Measurements from ENCODE around the gene PTPRN. TPM values are rescaled to one million over a fixed set of nuclear protein-coding genes. Genes with fewer than 3 reads are reported as not detected.

Gene PTPRN
- total RNA-seq, 1 experiment from 2014 or later, result 0.30 TPM

- CTCF ChIA-PET, result no interaction called here
- H3K36me3 ChIP-seq (ENCODE audit: insufficient read depth, low read length, poor library complexity, severe bottlenecking), result no peaks in the 10 kb centered on the region
- no peak for DNase-seq (ENCODE audit: low spot score)
These were observed 12.4 kb downstream of the PTPRN start for GRCh38 chr2:219296631-219297391.

GRCh38 chr2:219296142-219296541 lies 13.1 kb downstream of the PTPRN start:
- no peak for DNase-seq (ENCODE audit: low spot score)
- Histone ChIP-seq H3K27ac (ENCODE audit: low read depth, low read length, poor library complexity, severe bottlenecking) (no peak overlapping the region), H3K4me3 (ENCODE audit: low read depth, low read length, poor library complexity, severe bottlenecking) (no peak overlapping the region), H3K27me3 (replicated peaks; ENCODE audit: insufficient read depth, low read depth, low read length, poor library complexity) (peaks cover 24% of the 10 kb centered on the region), H3K9me3 (ENCODE audit: low read depth, low read length, poor library complexity, severe bottlenecking) (no peaks in the 10 kb centered on the region), H3K36me3 (ENCODE audit: insufficient read depth, low read length, poor library complexity, severe bottlenecking) (no peaks in the 10 kb centered on the region), H3K4me1 (ENCODE audit: insufficient read depth, low read length, poor library complexity, severe bottlenecking) (no peaks in the 10 kb centered on the region)
- ChIA-PET POLR2A (ENCODE audit: low non-redundant PET) (no interaction called here), CTCF (interaction anchor here (1.4 to 2.0 kb wide), 2 partner anchors 18 to 119 kb away, joined by 7 to 22 read pairs; partner anchors contain the start of genes CNPPD1 and DNAJB2)
- no TSS peak for BruUV-seq (replicated peaks)
- TF ChIP-seq CTCF (conservative IDR thresholded peaks at IDR 0.05; ENCODE audit: low read depth, low read length) (no peak), EZH2 (IDR thresholded peaks at IDR 0.05; ENCODE audit: borderline replicate concordance, low read depth, low read length, poor library complexity, severe bottlenecking) (no peak)
- intact Hi-C loops (cut with micrococcal nuclease; ENCODE audit: unreplicated experiment), result loop anchor here (5.0 to 10.0 kb wide), 3 partner anchors 119 to 441 kb away; partner anchors contain the start of genes CNPPD1, RETREG2 and WNT6

More at GRCh38 chr2:219296631-219297391, 12.4 kb downstream of the PTPRN start:
- Histone ChIP-seq H3K27ac (ENCODE audit: low read depth, low read length, poor library complexity, severe bottlenecking) (no peak overlapping the region), H3K9me3 (ENCODE audit: low read depth, low read length, poor library complexity, severe bottlenecking) (no peaks in the 10 kb centered on the region), H3K27me3 (replicated peaks; ENCODE audit: insufficient read depth, low read depth, low read length, poor library complexity) (peaks cover 31% of the 10 kb centered on the region), H3K4me3 (ENCODE audit: low read depth, low read length, poor library complexity, severe bottlenecking) (no peak overlapping the region), H3K4me1 (ENCODE audit: insufficient read depth, low read length, poor library complexity, severe bottlenecking) (no peaks in the 10 kb centered on the region)
- TF ChIP-seq CTCF (conservative IDR thresholded peaks at IDR 0.05; ENCODE audit: low read depth, low read length), result no peak
- no peak for TF ChIP-seq EZH2 (IDR thresholded peaks at IDR 0.05; ENCODE audit: borderline replicate concordance, low read depth, low read length, poor library complexity, severe bottlenecking)
- no TSS peak for BruUV-seq (replicated peaks)
- POLR2A ChIA-PET (ENCODE audit: low non-redundant PET), result no interaction called here
- intact Hi-C loops (cut with micrococcal nuclease; ENCODE audit: unreplicated experiment), result loop anchor here (5.0 to 10.0 kb wide), 3 partner anchors 120 to 442 kb away; partner anchors contain the start of genes CNPPD1, RETREG2 and WNT6

- H3K27ac ChIP-seq (ENCODE audit: low read depth, low read length, poor library complexity, severe bottlenecking), result peak overlapping the region; percentile 56
- intact Hi-C loops (cut with micrococcal nuclease; ENCODE audit: unreplicated experiment), result loop anchor here (1.0 to 10.0 kb wide), 5 partner anchors 81 to 440 kb away; partner anchors contain the start of genes CNPPD1, NHEJ1, RETREG2 and WNT6
- peak; percentile 84 for DNase-seq (ENCODE audit: low spot score)
These were observed 14.5 kb downstream of the PTPRN start for GRCh38 chr2:219294356-219295351.

More at GRCh38 chr2:219294356-219295351, 14.5 kb downstream of the PTPRN start:
- H3K4me1 ChIP-seq (ENCODE audit: insufficient read depth, low read length, poor library complexity, severe bottlenecking), result peaks cover 4% of the 10 kb centered on the region
- peak; percentile 92 for TF ChIP-seq CTCF (conservative IDR thresholded peaks at IDR 0.05; ENCODE audit: low read depth, low read length)
- no peak for TF ChIP-seq EZH2 (IDR thresholded peaks at IDR 0.05; ENCODE audit: borderline replicate concordance, low read depth, low read length, poor library complexity, severe bottlenecking)
- no TSS peak for BruUV-seq (replicated peaks)
- peaks cover 9% of the 10 kb centered on the region for H3K27me3 ChIP-seq (replicated peaks; ENCODE audit: insufficient read depth, low read depth, low read length, poor library complexity)
- ChIA-PET CTCF (interaction anchor here (0.6 to 2.0 kb wide), 14 partner anchors 8 to 235 kb away, joined by 3 to 22 read pairs (median 4); partner anchors contain the start of genes CNPPD1, DNAJB2, DNPEP and GLB1L), POLR2A (ENCODE audit: low non-redundant PET) (no interaction called here)
- no peaks in the 10 kb centered on the region for H3K36me3 ChIP-seq (ENCODE audit: insufficient read depth, low read length, poor library complexity, severe bottlenecking)
- no peaks in the 10 kb centered on the region for H3K9me3 ChIP-seq (ENCODE audit: low read depth, low read length, poor library complexity, severe bottlenecking)
- peak overlapping the region; percentile 59 for H3K4me3 ChIP-seq (ENCODE audit: low read depth, low read length, poor library complexity, severe bottlenecking)
